ENCODE data around the gene PDYN. TPM values are rescaled to one million over a fixed set of nuclear protein-coding genes. Genes with fewer than 3 reads are reported as not detected.
A peak's percentile ranks its signal among the peaks of the same experiment; 100 is the strongest.

PDYN gene
- total RNA-seq, 1 donor from 2014 or later: not detected

- no peak overlapping the region for H3K27ac Mint-ChIP-seq
- H3K36me3 Mint-ChIP-seq (ENCODE audit: insufficient read depth): peaks cover 2% of the 10 kb centered on the region
- no peak for DNase-seq (ENCODE audit: low spot score, unreplicated experiment)
- no peak for TF ChIP-seq CTCF (IDR thresholded peaks at IDR 0.05; ENCODE audit: unreplicated experiment)
- H3K4me3 Mint-ChIP-seq (ENCODE audit: low read depth): no peak overlapping the region
- no peaks in the 10 kb centered on the region for H3K9me3 Mint-ChIP-seq (ENCODE audit: low read depth)
- peaks cover 11% of the 10 kb centered on the region for H3K4me1 Mint-ChIP-seq (ENCODE audit: low read depth)
- peaks cover 17% of the 10 kb centered on the region for H3K27me3 Mint-ChIP-seq
These were observed 59.7 kb downstream of the PDYN start for GRCh38 chr20:1934156-1934555.

GRCh38 chr20:1933465-1933870, 60.4 kb downstream of the PDYN start:
- TF ChIP-seq CTCF (IDR thresholded peaks at IDR 0.05; ENCODE audit: unreplicated experiment): no peak
- H3K27me3 Mint-ChIP-seq: peaks cover 19% of the 10 kb centered on the region
- H3K27ac Mint-ChIP-seq: no peak overlapping the region
- H3K36me3 Mint-ChIP-seq (ENCODE audit: insufficient read depth): peaks cover 3% of the 10 kb centered on the region
- no peak overlapping the region for H3K4me3 Mint-ChIP-seq (ENCODE audit: low read depth)
- peaks cover 11% of the 10 kb centered on the region for H3K4me1 Mint-ChIP-seq (ENCODE audit: low read depth)
- DNase-seq (ENCODE audit: low spot score, unreplicated experiment): no peak
- H3K9me3 Mint-ChIP-seq (ENCODE audit: low read depth): no peaks in the 10 kb centered on the region

DNA sequence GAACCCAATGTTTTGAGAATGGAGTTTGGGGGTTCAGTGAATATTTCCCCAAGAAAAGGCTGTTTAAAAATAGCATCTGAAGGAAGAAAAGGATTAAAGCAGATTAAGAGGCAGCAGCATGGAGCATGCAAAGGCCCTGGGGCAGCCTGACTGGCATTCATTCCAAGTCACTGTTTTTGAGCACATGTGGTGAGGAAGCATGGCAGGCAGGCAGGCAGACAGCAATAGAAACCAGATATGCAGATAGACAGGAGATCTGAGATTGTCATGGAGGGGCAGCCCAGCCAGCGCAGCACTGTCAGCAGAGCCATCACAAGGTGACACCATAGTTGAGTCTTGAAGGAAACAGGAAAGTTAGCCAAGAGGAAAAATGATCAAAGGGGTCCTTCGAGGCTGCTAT, 60.9 kb downstream of the PDYN start:
- Mint-ChIP-seq H3K27ac (peak overlapping the region; percentile 50), H3K9me3 (ENCODE audit: low read depth) (no peaks in the 10 kb centered on the region), H3K27me3 (peaks cover 19% of the 10 kb centered on the region), H3K36me3 (ENCODE audit: insufficient read depth) (peaks cover 2% of the 10 kb centered on the region), H3K4me3 (ENCODE audit: low read depth) (no peak overlapping the region), H3K4me1 (ENCODE audit: low read depth) (peaks cover 11% of the 10 kb centered on the region)
- DNase-seq (ENCODE audit: low spot score, unreplicated experiment): no peak
- no peak for TF ChIP-seq CTCF (IDR thresholded peaks at IDR 0.05; ENCODE audit: unreplicated experiment)

- no peak for TF ChIP-seq CTCF (IDR thresholded peaks at IDR 0.05; ENCODE audit: unreplicated experiment)
- Mint-ChIP-seq H3K4me3 (ENCODE audit: low read depth) (no peak overlapping the region), H3K4me1 (ENCODE audit: low read depth) (peaks cover 11% of the 10 kb centered on the region), H3K9me3 (ENCODE audit: low read depth) (no peaks in the 10 kb centered on the region), H3K27me3 (peaks cover 19% of the 10 kb centered on the region), H3K36me3 (ENCODE audit: insufficient read depth) (peaks cover 4% of the 10 kb centered on the region), H3K27ac (no peak overlapping the region)
- DNase-seq (ENCODE audit: low spot score, unreplicated experiment): no peak
These were observed 62.0 kb downstream of the PDYN start for GRCh38 chr20:1931830-1932229.

DNA sequence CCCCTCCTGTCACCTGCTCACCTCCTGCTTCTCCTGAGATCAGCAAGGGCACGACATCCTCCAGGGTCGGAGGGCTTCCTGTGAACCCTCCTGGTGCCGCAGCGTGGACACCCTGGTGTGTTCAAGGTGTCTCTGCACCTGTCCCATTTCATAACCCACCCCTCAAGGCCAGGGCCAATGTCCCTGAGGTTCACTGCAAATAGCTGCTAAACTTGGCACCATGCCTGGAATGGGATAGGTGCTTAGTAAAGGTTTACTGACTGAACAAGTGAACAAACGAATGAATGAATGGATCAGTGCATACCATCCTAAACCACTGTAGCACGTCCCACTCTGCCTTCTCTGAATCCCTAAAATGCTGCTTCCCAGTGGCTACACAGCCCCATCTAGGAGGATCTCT, 63.7 kb downstream of the PDYN start:
- no peak for TF ChIP-seq CTCF (IDR thresholded peaks at IDR 0.05; ENCODE audit: unreplicated experiment)
- H3K9me3 Mint-ChIP-seq (ENCODE audit: low read depth): no peaks in the 10 kb centered on the region
- peaks cover 4% of the 10 kb centered on the region for H3K36me3 Mint-ChIP-seq (ENCODE audit: insufficient read depth)
- H3K4me3 Mint-ChIP-seq (ENCODE audit: low read depth): no peak overlapping the region
- no peak overlapping the region for H3K27ac Mint-ChIP-seq
- no peak for DNase-seq (ENCODE audit: low spot score, unreplicated experiment)
- peaks cover 19% of the 10 kb centered on the region for H3K27me3 Mint-ChIP-seq
- peaks cover 2% of the 10 kb centered on the region for H3K4me1 Mint-ChIP-seq (ENCODE audit: low read depth)

Measured in progenitor cell of endocrine pancreas (in vitro differentiated cells).